GM19463 (cell line): ENCODE measurements around the gene FLG.
"Not testable (repeated sequence)": the region's sequence is repeated elsewhere in the genome, so short reads cannot be mapped to it uniquely, and the experiment has no call there.

Experiments used
- ATAC-seq: cut with Tn5 transposase; IDR thresholded peaks from one replicate; pipeline ENCODE4 v1.9.1; 2021; ENCODE audit warnings: mild to moderate bottlenecking, moderate library complexity; ENCODE audit not compliant: unreplicated experiment

Gene FLG

DNA sequence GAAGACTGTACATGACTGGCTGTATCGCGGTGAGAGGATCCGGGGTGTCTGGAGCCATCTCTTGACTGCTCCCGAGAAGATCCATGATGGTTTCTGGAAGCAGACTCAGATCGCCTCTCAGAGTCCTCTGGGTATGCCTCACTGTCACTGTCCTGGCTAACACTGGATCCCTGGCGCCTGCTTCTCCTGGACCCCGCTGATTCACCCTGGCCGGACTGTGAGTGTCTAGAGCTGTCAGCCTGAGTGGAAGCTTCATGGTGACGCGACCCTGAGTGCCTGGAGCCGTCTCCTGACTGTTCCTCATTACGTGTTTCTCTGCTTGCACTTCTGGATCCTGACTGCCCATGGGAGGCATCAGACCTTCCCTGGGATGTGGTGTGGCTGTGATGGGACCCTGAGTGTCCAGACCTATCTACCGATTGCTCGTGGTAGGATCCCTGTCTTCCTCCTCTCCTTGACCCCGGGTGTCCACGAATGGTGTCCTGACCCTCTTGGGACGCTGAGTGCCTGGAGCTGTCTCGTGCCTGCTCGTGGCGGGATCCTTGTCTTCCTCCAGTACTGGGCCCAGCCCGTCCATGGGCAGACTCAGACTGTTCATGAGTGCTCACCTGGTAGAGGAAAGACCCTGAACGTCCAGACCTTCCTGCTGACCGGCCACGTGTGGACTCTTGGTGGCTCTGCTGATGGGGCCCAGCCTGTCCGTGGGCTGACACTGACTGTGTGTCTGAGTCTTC is 21.7 kb downstream of the FLG start:
- not testable (repeated sequence) for ATAC-seq

DNA sequence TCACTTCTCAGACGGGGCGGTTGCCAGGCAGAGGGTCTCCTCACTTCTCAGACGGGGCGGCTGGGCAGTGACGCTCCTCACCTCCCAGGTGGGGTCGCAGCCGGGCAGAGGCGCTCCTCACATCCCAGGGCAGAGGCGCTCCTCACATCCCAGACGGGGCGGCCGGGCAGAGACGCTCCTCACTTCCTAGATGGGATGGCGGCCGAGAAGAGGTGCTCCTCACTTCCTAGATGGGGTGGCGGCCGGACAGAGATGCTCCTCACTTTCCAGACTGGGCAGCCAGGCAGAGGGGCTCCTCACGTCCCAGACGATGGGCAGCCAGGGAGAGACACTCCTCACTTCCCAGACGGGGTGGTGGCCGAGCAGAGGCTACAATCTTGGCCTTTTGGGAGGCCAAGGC is 68.6 kb downstream of the FLG start:
- not testable (repeated sequence) for ATAC-seq
